ENCODE measurements around the gene MSI2. TPM values are rescaled to one million over a fixed set of nuclear protein-coding genes. Genes with fewer than 3 reads are reported as not detected.
A peak's percentile ranks its signal among the peaks of the same experiment; 100 is the strongest.

The MSI2 gene
- polyA plus RNA-seq, 1 of the 3 experiments (the other 2 are of a cell fraction): 24.1 TPM

DNA sequence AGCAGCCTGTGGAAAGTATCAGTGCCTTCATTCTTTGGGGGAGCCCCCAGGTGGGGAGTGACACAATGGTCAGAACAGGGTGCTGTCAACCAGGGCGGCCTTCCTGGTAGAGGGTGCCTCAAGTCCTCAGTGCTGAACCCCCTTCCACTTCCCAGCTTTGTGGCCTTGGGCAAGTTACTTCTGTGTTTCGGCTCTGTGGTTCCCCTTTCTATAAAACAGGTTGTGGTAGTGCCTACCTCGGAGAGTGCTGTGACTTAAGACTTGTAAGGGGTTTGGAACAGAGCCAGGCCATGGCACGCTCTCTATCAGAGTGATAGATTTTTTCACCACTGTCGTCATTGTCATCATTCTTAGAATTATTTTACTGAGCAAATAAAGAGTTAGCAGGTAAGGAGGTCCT is 347.7 kb downstream of the MSI2 start:
- Histone ChIP-seq H3K9ac (no peak overlapping the region), H3K9me3 (no peaks in the 10 kb centered on the region), H3K4me3 (ENCODE audit: low read depth in 2 of 2, low read length in 1 of 2) (no peak overlapping the region), H3K27ac (ENCODE audit: low read depth in 2 of 2, low read length in 1 of 2) (peak overlapping the region; percentile 59 to 99; a peak in 3 of 4 replicates), H3K4me1 (ENCODE audit: control insufficient read depth in 1 of 2, insufficient read depth in 2 of 2, low read depth in 1 of 2, low read length in 1 of 2) (peaks cover 26 to 92% of the 10 kb centered on the region in 2 experiments), H3K27me3 (ENCODE audit: insufficient read depth) (no peaks in the 10 kb centered on the region), H3F3A (replicated peaks; ENCODE audit: insufficient read depth) (peaks cover 3% of the 10 kb centered on the region), H3K9me2 (no peaks in the 10 kb centered on the region), H3K36me3 (replicated peaks in 1 of 2; ENCODE audit: control insufficient read depth in 1 of 2, insufficient read depth in 2 of 2, low read length in 1 of 2) (no peaks in the 10 kb centered on the region), H2AFZ (ENCODE audit: low read depth) (no peak overlapping the region), H4K20me1 (ENCODE audit: insufficient read depth) (no peaks in the 10 kb centered on the region), H3K79me2 (ENCODE audit: insufficient read depth) (no peaks in the 10 kb centered on the region), H3K4me2 (no peak overlapping the region)
- ChIA-PET POLR2A (interaction anchor here (0.6 to 5.2 kb wide), 10 partner anchors 18 to 475 kb away, joined by 3 to 43 read pairs (median 4); no protein-coding TSS in a partner anchor), CTCF (interaction anchor here (1.9 to 17.7 kb wide), 9 partner anchors 22 to 229 kb away, joined by 6 to 298 read pairs (median 28); partner anchors contain the start of gene CCDC182)
- TF ChIP-seq RFX5 (IDR thresholded peaks at IDR 0.05; ENCODE audit: low read length) (no peak), MEF2A (IDR thresholded peaks at IDR 0.05; ENCODE audit: borderline replicate concordance, low read depth) (no peak), TAF1 (IDR thresholded peaks at IDR 0.05; ENCODE audit: borderline replicate concordance, low read depth, low read length) (no peak), NFIC (IDR thresholded peaks at IDR 0.05; ENCODE audit: borderline replicate concordance) (no peak), JUND (IDR thresholded peaks at IDR 0.05) (no peak)
- TF ChIP-seq, protein P1, sequence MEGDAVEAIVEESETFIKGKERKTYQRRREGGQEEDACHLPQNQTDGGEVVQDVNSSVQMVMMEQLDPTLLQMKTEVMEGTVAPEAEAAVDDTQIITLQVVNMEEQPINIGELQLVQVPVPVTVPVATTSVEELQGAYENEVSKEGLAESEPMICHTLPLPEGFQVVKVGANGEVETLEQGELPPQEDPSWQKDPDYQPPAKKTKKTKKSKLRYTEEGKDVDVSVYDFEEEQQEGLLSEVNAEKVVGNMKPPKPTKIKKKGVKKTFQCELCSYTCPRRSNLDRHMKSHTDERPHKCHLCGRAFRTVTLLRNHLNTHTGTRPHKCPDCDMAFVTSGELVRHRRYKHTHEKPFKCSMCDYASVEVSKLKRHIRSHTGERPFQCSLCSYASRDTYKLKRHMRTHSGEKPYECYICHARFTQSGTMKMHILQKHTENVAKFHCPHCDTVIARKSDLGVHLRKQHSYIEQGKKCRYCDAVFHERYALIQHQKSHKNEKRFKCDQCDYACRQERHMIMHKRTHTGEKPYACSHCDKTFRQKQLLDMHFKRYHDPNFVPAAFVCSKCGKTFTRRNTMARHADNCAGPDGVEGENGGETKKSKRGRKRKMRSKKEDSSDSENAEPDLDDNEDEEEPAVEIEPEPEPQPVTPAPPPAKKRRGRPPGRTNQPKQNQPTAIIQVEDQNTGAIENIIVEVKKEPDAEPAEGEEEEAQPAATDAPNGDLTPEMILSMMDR (IDR thresholded peaks at IDR 0.05): no peak
- no peak for DNase-seq
- 100% methylated on average over 5 of the region's 5 CpGs for WGBS (ENCODE audit: low lambda C conversion rate)

DNA sequence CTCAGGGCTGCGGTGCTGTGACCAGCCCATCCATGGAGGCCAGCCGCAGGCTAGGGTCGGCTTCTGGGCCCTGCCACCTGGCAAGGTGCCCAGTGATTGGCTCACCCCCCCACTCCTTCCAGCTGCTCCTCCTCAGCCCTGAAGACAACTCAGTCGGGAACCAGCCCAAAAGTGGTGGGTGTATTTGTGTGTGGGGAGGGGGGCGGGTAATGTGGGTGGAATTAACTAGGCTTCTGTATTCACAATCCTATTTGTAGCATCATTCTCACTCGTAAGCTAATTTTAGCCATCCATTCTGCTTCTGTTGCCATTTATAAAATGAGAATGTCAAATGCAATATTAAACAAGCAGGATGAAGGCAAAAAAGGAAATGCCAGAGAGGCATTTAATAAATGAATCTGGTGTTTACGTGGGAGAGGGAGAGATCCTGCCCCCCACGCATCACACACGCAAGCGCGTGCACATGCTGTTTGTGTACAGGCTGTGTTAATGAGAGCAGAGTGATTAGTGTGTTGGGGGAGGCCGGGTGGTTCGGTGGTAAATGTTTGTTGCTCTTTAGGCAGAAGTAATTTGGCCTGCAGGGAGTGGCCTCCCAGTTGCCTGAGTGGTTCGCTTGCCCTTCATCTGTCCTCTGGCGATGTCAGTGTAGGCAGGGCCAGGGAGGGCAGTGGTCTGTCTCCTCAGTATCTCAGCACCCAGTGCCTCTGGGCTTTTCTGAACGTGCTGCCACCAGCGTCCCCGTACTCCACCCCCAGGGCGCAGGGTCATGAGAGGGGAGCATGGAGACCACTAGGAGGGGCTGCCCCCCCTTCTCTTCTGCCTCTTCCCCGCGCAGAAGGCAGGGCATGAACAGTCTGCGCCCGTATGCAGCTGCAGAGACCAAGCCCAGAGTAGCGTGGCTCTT is 348.7 kb downstream of the MSI2 start:
- ChIA-PET CTCF (interaction anchor here (0.6 to 17.7 kb wide), 22 partner anchors 7 to 1045 kb away, joined by 3 to 298 read pairs (median 4); partner anchors contain the start of gene CCDC182), POLR2A (interaction anchor here (0.6 to 5.2 kb wide), 20 partner anchors 10 to 476 kb away, joined by 3 to 43 read pairs (median 4); partner anchors contain the start of gene CCDC182)
- peak; percentile 89 for DNase-seq
- Histone ChIP-seq H3K9me3 (no peaks in the 10 kb centered on the region), H2AFZ (ENCODE audit: low read depth) (peak overlapping the region; percentile 37; the same call in 1 of the 2 replicates), H3K9me2 (no peaks in the 10 kb centered on the region), H3K4me3 (ENCODE audit: low read depth in 2 of 2, low read length in 1 of 2) (peak overlapping the region in 1 of 2 experiments; percentile 18; a peak in 1 of 4 replicates), H3K79me2 (ENCODE audit: insufficient read depth) (no peaks in the 10 kb centered on the region), H3K27me3 (ENCODE audit: insufficient read depth) (no peaks in the 10 kb centered on the region), H4K20me1 (ENCODE audit: insufficient read depth) (no peaks in the 10 kb centered on the region), H3K4me1 (ENCODE audit: control insufficient read depth in 1 of 2, insufficient read depth in 2 of 2, low read depth in 1 of 2, low read length in 1 of 2) (peaks cover 26 to 90% of the 10 kb centered on the region in 2 experiments), H3F3A (replicated peaks; ENCODE audit: insufficient read depth) (peaks cover 3% of the 10 kb centered on the region), H3K9ac (peak overlapping the region; percentile 24), H3K27ac (ENCODE audit: low read depth in 2 of 2, low read length in 1 of 2) (peak overlapping the region; percentile 59 to 99; a peak in 3 of 4 replicates), H3K36me3 (replicated peaks in 1 of 2; ENCODE audit: control insufficient read depth in 1 of 2, insufficient read depth in 2 of 2, low read length in 1 of 2) (no peaks in the 10 kb centered on the region), H3K4me2 (peak overlapping the region; percentile 69)
- 31% methylated on average over 20 of the region's 24 CpGs for WGBS (ENCODE audit: low lambda C conversion rate)
- no peak; the same call in 1 of the 2 replicates for TF ChIP-seq RFX5 (IDR thresholded peaks at IDR 0.05; ENCODE audit: low read length)
- TF ChIP-seq CHD2 (IDR thresholded peaks at IDR 0.05; ENCODE audit: low read length, partially characterized antibody): peak; percentile 40
- TF ChIP-seq, protein P1 (IDR thresholded peaks at IDR 0.05): no peak; the same call in 1 of the 2 replicates
- peak; percentile 74; the same call in 1 of the 2 replicates for TF ChIP-seq MXI1 (IDR thresholded peaks at IDR 0.05; ENCODE audit: low read depth, low read length)
- TF ChIP-seq, protein P2, sequence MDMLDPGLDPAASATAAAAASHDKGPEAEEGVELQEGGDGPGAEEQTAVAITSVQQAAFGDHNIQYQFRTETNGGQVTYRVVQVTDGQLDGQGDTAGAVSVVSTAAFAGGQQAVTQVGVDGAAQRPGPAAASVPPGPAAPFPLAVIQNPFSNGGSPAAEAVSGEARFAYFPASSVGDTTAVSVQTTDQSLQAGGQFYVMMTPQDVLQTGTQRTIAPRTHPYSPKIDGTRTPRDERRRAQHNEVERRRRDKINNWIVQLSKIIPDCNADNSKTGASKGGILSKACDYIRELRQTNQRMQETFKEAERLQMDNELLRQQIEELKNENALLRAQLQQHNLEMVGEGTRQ (IDR thresholded peaks at IDR 0.05; ENCODE audit: borderline replicate concordance, low read depth, low read length): no peak
- peak; percentile 90; the same call in 1 of the 2 replicates for TF ChIP-seq MEF2A (IDR thresholded peaks at IDR 0.05; ENCODE audit: borderline replicate concordance, low read depth)
- TF ChIP-seq JUND (IDR thresholded peaks at IDR 0.05): no peak
- peak; percentile 91 for TF ChIP-seq FOXJ3 (CRISPR knock-in tag; IDR thresholded peaks at IDR 0.05)
- TF ChIP-seq, protein P3, sequence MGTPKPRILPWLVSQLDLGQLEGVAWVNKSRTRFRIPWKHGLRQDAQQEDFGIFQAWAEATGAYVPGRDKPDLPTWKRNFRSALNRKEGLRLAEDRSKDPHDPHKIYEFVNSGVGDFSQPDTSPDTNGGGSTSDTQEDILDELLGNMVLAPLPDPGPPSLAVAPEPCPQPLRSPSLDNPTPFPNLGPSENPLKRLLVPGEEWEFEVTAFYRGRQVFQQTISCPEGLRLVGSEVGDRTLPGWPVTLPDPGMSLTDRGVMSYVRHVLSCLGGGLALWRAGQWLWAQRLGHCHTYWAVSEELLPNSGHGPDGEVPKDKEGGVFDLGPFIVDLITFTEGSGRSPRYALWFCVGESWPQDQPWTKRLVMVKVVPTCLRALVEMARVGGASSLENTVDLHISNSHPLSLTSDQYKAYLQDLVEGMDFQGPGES (IDR thresholded peaks at IDR 0.05; ENCODE audit: low read depth, low read length): no peak
- TF ChIP-seq ELF1 (IDR thresholded peaks at IDR 0.05): no peak
- TF ChIP-seq, protein P4, sequence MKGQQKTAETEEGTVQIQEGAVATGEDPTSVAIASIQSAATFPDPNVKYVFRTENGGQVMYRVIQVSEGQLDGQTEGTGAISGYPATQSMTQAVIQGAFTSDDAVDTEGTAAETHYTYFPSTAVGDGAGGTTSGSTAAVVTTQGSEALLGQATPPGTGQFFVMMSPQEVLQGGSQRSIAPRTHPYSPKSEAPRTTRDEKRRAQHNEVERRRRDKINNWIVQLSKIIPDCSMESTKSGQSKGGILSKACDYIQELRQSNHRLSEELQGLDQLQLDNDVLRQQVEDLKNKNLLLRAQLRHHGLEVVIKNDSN (IDR thresholded peaks at IDR 0.05; ENCODE audit: borderline replicate concordance, low read depth): no peak
- peak; percentile 26; the same call in 1 of the 2 replicates for TF ChIP-seq TCF12 (IDR thresholded peaks at IDR 0.05)
- peak; percentile 58 for TF ChIP-seq GATA2 (CRISPR knock-in tag; IDR thresholded peaks at IDR 0.05)
